Effector CD4-positive, alpha-beta T cell (primary cell): ENCODE data around the gene LRWD1.
A peak's percentile ranks its signal among the peaks of the same experiment; 100 is the strongest.
"Not testable (repeated sequence)": the region's sequence is repeated elsewhere in the genome, so short reads cannot be mapped to it uniquely, and the experiment has no call there.

Source experiments
- DNase-seq: peaks from one replicate; pipeline ENCODE4 v3.0.0-alpha.2; 2020

The LRWD1 gene

DNA sequence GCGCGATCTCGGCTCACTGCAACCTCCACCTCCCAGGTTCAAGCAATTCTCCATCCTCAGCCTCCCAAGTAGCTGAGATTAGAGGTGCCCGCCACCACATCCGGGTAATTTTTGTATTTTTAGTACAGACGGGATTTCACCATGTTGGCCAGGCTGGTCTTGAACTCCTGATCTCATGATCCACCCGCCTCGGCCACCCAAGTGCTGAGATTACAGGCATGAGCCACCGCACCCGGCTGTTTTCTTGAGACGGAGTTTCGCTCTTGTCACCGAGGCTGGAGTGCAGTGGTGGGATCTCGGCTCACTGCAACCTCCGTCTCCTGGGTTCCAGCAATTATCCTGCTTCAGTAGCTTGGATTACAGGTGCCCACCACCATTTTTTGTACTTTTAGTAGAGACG lies 33.5 kb downstream of the LRWD1 start:
- DNase-seq = not testable (repeated sequence)

DNA sequence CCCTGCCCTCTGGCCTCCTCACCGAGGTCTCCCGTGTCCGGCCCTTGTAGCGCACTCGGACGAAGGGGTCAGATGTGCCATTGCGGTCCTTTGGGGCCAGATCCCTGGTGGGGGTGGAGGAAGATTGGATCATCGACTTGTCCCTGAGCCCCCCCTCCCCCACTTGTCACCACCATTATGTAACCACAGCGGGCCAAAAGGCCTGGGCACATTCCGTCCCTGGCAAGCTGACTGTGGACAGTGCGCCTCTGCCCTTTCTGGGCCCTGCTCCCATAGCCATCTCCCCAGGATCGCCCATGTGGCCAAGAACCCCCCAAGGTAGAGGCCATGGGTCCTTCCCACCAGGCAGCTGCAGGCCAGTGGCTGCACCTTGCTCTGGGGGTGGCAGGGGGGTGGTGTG lies 38.4 kb downstream of the LRWD1 start:
- not testable (repeated sequence) for DNase-seq

DNA sequence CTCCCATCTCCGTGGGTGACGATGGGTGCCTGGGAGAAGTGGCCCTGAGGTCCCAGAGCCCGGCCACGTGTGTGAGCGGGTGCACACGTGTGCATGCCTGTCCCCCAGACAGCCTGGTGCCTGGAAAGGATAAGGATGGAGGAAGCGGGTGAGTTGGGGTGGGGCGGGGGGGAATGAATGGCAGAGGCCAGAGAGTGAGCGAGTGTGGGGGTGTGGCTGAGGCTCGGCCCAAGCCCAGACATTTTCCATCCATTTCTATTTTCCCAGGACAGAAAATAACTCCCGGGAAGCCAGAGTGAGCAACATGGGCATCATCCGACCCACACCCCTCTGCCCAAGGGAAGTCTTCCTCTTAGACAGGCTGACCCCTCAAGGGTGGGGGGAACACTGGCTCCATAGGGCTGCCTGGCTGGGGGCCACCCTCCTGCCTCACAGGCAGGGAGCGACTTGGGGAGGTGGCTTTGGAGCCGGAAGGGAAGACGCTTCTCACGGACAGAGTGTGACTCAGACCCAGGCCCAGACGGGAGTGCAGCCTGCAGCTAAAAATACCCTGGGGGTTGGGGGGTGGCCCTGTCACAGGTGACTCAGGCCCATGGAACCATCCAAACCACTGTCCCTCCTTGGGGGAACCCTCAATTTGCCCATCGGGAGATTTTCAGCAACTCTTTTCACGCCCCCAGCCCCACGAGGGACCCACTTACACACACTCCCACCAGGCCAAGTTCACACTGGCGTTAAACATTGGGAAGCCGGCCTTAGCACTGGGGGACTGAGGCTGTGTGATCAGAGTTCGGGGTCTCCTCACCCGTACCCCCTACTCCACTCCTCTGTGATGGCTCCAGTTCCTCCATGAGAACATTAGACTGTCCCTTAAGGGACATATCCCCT lies 40.8 kb downstream of the LRWD1 start:
- DNase-seq = not testable (repeated sequence)

DNA sequence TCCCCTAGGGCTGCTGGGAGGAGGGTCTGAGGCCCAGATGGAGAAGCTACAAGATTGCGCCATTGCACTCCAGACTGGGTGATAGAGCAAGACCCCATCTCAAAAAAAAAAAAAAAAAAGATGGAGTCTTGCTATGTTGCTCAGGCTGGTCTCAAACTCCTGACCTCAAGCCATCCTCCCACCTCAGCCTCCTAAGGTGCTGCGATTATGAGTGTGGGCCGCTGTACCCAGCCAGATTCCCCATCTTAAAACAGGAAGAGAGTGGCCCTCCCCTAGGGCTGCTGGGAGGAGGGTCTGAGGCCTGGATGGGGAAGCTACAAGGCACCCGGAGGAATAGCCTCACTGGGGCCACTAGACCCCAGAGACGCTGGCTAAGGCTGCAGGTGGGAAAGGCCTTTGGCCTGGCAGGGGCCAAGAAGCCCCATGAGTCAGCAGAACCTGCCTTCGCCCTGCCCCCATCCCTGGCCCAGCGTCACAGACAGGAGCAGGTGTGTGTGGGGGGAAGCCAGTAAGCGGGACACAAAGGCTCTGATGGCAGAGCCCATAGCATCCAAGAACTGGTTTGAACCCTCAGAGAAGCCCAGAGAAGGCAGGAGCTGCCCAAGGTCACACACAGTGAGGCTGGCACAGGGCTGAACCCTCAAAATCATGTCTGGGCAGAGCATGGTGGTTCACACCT lies 42.8 kb downstream of the LRWD1 start:
- DNase-seq = not testable (repeated sequence)

DNA sequence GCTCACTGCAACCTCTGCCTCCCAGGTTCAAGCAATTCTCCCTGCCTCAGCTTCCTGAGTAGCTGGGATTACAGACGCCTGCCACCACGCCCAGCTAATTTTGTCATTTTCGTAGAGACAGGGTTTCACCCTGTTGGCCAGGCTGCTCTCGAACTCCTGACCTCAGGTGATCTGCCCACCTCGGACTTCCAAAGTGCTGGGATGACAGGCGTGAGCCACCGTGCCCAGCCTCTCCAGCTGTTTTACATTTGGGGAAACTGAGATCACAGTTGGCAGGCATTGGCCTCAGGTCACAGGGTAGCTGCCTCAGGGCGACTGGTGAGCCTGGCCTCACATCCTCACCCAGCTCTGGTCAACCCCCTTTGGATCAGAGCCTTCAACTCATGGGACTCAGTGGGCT lies 45.8 kb downstream of the LRWD1 start:
- not testable (repeated sequence) for DNase-seq

DNA sequence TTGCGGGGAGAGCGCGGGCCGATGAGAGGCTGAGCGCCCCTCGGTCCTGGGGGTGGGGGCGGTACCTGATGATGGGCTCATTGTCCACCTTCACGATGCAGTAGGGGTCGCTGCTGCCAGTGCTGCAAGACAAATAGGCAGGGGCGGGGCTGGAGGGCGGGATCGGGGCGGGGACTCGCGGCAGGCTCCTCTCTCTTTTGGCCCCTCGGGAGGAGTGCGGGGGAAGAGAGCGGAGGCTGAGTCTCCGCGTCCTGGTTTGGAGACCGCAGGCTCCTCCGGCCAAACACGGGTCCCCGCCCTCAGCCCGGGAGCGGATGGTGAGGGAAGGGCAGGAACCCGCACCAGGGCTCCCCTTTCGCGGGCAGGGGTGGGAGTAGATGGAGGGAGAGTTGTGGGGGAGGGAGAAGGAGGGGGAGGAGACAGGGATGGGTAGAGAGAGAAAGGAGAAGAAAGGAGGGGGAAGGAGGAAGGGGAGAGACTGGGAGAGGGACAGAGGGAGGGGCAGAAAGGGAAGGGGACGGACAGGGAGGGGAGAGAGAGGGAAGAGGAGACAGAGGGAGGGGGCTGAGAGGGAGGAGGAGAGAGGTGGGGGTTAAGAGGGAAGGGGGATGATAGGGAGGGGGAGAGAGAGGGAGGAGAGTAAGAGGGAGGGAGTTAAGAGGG lies 47.2 kb downstream of the LRWD1 start:
- not testable (repeated sequence) for DNase-seq

DNA sequence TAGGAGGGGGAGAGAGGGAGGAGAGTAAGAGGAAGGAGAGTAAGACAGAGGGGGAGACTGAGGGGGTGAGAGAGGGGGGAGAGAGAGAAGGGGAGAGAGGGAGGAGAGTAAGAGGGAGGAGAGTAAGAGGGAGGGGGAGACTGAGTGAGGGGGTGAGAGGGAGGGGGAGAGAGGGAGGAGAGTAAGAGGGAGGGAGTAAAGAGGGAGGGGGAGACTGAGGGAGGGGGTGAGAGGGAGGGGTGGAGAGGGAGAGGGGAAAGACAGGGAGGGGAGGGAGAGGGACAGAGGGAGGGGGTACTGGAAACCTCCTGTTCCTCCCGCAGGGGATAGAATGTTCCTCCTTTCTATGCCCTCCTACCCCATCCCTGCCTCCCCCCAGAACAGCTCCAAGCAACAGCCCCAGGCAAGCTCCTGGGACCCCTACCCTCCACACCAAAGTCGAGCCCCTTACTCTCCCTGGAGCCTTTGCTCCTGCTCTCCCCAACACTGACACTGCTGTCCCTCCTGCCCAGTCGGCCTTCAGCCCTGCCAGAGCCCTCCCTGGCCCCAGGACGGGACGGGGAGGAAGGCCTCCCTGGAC lies 47.9 kb downstream of the LRWD1 start:
- DNase-seq = peak; percentile 1

DNA sequence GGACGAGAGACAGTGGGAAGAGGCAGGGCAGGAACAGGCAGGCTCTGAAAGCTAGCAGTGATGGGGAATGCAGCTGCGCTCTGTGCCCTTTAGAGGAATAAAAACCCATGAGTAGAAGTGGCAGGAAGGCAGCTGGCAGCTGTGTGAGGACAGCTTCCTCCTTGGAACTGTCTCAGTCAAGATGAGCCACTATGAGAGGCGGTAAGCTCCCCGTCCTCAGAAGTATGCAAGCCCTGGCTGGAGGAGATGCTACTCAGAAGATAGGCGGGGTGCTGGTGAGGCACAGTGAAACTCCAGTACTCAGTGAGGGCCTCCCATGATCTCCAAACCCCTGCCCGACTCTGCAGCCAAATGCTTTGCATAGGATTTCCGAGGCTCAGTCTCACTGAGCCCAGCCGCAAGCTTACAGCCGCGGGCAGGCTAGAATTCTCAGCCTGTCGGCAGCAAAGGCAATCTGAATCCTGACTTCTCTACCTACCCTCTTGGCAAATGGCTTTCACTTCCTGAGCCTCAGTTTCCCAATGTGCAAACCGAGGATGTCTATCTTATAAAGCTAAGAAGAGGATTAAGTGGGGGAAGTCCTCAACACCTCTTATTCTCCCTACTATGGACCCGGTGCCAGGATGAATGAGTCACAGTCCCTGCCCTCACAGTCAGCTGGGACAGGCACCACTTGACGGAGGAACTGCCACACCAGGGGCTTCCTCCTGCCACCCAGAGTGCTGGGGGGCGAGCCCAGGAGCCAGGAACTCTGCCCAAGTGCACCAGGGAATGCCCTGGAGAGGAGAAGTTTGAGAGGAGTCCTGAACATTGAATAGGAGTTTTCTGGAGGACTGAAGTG lies 50.3 kb downstream of the LRWD1 start:
- DNase-seq = not testable (repeated sequence)

DNA sequence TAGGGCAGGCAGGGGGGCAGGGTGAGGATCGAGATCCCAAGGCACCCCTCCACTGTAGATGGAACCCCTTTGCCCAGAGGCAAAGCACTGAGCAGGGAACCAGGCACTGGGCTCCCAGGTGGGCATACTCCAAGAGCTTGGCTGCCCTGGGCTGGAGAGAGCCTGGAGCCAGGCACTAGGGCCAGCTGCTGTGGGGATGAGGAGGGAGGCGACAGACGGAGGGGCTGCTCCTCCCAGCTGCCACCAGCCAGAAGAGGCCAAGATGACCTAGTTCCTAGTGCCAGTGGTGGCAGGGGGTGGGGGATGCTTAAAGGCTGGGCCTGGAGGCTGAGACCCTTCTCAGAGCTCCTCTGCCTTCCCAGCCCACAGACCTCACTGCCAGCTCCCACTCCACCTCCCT lies 51.1 kb downstream of the LRWD1 start:
- not testable (repeated sequence) for DNase-seq

DNA sequence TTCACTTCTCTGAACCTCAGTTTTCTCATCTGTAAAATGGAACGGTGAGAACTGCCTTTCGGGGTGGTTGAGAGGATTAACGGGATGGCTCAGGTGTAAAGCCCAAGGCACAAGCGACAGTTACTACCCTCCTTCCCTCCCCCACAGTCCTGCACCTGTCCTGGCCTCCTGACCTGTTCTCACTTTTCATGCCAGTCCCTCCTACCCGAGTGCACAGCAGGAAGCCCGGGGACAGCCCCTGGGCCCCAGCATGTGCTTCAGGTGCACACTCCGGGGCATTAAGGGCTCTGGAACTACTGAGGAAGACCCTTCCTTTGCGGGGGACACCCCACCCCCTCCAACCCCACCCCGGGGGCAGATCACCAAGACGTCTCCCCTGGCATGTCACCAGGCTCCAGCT lies 52.2 kb downstream of the LRWD1 start:
- not testable (repeated sequence) for DNase-seq

DNA sequence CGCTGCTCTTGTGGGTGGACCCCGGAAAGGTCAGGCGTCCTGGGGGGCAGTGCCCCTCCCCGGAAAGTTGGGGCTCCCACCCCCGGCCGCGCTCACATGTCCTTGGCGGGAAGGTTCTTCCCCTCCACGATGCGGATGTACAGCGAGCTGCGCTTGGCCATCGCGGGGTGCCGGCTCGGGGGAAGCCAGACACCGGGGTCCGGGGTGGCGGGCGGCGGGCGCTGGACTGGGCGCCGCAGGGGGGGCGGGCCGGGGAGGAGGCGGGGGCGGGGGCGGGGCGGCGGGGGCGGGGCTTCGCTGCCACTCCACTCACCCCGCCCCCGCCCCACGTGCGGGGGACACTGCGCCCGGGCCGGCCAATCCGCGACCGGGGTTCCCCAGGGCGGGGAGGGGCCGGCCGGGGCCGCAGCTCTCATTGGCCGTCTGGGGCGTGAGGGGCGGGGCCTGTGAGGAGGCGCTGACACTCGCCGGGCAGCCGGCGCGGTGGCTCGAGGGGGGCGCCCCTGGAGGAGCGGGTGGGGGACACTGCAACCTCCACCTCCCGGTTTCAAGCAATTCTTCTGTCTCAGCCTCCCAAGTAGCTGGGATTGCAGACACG lies 52.9 kb downstream of the LRWD1 start, which contains the start of gene RASA4B:
TSS of gene RASA4B (minus strand) at position 228 of the 598 bp plus-strand sequence. CDS start at position 161, 67 bp downstream.
- DNase-seq = not testable (repeated sequence)

DNA sequence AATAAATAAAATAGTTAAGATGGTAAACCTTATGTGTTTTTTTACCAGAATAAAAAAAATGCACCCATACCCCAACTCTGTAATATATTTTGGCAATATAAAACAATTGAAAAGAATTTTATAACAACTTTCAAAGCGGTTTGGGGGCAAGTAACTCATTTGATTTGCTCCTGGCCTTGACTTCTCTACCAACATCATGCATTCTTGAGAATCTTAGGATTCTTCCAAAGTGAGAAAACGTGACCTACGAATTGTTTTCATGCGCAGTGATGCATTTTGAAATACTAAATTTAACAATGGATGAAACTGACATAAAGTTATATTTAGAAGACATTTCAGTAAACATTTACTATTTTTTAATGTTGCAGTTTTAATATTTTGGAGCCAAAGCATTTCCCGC lies 56.0 kb downstream of the LRWD1 start:
- DNase-seq = not testable (repeated sequence)
